Pulmonary artery endothelial cell (primary cell): Measurements from ENCODE around the gene PP2D1. TPM values are rescaled to one million over a fixed set of nuclear protein-coding genes. Genes with fewer than 3 reads are reported as not detected.
"Not testable (repeated sequence)": the region's sequence is repeated elsewhere in the genome, so short reads cannot be mapped to it uniquely, and the experiment has no call there.

Source experiments
- DNase-seq: peaks from one replicate; pipeline ENCODE4 v3.0.0-alpha.2; 2011; ENCODE audit warnings: low read depth, low spot score
- total RNA-seq: library from RNA; depleted of rRNA; stranded (reverse); fragments of >200 nt; gene quantifications from 2 replicates; pipeline ENCODE4 v1.2.3, GENCODE V29; 2014

PP2D1 gene, protein sequence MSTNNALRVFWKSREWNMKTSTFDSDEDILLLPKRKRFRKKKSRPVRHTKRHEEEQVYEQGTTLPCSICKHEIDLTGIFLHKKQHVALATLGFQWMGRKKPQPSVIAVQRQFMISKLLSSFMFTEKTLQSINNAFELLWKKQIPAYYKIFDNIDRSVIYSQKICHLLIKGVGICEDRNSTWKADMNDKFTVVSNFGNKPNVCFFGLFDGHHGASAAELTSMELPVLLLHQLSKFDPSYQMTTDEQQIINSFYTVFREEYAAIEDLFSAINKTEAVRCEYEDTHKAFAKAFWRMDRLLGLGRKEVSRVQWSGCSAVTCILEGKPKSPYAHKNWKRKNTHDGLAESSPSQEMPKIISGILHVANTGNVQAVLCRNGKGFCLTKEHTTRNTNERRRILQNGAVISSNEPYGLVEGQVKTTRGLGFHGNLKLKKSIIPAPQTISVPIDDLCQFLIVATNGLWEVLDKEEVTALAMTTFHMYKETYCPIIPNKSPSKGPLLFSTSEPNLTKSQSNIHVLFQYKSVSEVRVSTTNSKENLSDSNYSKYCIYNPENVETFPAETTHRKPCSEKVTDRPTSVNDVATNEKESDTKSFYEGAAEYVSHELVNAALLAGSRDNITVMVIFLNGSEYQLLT
- not detected in 2 replicates for total RNA-seq

DNA sequence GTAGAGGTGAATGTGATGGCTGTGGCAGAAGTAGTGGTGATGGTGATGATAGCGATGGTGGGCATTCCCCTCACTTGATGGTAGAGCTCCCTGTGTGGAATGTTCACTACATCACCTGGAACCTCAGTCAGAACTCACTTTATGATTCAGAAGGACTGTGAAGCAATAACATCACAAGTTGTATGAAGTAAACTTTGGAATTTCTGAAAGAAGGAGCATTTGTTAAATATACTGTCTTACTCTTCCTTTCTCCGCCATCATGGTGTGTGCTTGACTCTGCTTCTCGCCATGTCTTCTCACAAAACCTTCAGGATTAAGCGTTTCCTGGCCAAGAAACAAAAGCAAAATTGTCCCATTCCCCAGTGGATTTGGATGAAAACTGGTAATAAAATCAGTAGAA lies at the start of gene PP2D1:
PP2D1 (minus strand) TSS at position 101 of the 400 bp plus-strand sequence. CDS start 192 bp downstream, outside the sequence.
- DNase-seq: no peak

DNA sequence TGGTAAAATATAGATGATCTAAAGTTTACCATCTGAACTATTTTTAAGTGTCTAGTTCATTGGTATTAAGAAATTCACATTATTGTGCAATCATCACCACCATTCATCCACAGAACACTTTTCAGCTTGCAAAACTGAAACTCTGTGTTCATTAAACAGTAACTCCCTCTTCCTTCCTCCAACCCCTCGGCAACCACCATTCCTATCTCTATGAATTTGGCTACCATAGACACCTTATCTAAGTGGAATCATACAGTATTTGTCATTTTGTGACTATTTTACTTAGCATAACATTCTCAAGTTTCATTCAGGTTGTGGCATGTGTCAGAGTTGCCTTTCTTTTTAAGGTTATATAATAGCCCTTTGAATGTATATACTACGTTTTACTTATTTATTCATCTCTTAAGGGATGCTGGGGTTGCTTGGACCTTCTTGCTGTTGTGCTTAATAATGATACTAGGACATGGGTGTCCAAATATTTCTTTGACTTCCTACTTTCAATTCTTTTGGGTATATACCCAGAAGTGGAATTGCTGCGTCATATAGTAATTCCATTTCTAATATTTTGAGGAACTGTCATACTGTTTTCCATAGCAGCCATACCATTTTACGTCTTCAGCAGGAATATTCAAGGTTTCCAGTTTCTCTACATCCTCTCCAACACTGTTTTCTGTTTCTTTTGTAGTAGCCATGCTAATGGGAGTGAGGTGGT lies 49.1 kb upstream of the PP2D1 start:
- no peak for DNase-seq

DNA sequence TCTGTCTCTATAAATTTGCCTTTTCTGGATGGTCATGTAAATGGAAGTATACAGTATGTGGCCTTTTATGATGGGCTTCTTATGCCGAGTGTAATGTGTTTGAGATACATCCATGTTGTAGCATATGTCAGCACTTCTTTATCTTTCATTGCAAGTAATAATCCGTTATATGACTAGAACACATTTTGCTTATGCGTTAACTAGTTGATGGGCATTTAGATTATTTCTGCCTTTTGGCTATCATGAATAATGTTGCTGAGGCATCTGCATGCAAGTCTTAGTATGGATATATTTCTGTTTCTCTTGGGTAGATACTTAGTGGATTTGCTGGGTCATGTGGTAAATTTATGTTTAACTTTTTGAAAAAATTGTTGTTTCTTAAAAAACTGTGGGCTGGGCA lies 47.9 kb upstream of the PP2D1 start:
- DNase-seq: no peak

GRCh38 chr3:20057612-20058180 lies 45.6 kb upstream of the PP2D1 start:
- no peak for DNase-seq

DNA sequence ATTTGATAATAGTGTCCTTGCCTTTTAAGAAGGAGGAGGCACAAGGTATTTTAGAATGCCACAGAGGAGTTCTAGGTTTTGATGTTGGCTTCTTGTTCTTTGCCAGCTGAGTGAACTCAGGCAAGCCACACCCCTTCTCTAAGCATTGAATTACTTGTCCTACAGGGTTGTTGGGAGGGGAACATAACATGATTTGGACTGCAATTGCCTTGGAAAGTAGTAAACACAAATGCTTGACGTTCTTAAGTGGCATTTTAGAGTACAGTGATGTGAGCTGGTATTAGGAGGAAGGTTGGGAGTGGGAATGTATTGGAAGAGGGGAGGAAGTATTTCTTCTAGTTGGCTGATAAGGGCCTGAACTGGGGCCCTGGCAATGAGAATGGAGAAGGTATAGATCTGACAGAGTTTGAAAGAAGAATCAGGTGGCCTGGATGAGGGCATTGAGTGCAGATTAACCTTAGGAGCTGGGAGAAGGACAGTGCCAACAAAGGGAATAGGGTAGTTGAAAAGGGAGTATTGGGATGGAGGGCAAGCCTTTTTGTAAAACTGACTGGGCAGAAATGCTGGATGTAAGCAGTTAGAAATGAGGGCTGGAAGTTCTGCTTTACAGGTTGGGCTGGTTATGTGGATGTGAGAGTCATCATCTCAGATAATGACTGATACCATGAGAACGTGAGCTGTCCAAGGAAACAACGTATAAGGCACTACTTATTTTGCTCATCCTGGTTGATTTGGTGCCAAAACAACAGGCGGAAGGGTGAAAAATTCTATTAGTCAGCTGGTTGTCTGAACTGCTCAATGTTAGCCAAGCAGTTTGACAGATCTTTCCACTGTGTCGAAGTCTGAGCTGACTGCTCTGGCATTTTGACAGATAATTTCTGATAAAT lies 44.9 kb upstream of the PP2D1 start:
- peak; percentile 66 for DNase-seq

- DNase-seq: no peak
Measured at GRCh38 chr3:20055842-20056241, 43.8 kb upstream of the PP2D1 start.

GRCh38 chr3:20055020-20055775 lies 43.1 kb upstream of the PP2D1 start:
- no peak for DNase-seq

- DNase-seq: no peak
Measured at GRCh38 chr3:20054549-20054987, 42.5 kb upstream of the PP2D1 start.

DNA sequence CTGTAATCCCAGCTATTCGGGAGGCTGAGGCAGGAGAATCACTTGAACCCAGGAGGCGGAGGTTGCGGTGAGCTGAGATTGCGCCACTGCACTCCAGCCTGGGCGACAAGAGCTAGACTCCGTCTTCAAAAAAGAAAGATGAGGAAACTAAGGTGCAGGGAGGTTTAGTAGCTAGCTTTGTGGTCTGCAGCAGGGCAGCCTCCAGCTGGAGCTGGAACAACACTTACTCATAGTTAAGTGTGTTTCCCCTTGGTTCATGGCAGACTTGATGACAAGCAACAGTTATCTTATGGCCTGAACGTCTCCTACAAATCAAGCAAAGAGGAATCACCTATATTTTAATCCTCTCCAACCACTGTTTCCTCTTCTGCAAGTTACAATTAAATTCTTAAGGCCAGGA lies 40.8 kb upstream of the PP2D1 start:
- DNase-seq: no peak

GRCh38 chr3:20051123-20051806 lies 39.2 kb upstream of the PP2D1 start:
- DNase-seq: no peak

- DNase-seq: no peak
Measured at GRCh38 chr3:20047976-20048883, 36.2 kb upstream of the PP2D1 start.

GRCh38 chr3:20047341-20047779 lies 35.3 kb upstream of the PP2D1 start:
- DNase-seq: no peak

DNA sequence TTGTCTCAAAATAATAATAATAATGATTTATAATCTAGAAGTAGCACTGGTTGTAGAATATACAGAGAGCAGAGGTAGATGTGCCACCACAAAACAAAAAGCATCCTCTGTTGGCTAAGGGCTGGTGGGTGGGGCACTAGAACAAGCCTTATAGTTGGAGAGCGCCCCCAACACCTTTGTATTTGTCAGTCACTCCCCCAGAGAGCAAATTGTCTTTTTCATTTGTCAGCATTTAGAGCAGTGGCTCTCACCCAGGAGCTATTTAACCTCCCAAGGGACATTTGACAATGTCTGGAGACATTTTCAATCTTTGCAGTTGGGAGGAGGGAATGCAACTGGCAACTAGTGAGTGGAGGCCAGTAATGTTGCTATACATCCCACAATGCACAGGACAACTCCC lies 34.5 kb upstream of the PP2D1 start:
- DNase-seq: no peak

DNA sequence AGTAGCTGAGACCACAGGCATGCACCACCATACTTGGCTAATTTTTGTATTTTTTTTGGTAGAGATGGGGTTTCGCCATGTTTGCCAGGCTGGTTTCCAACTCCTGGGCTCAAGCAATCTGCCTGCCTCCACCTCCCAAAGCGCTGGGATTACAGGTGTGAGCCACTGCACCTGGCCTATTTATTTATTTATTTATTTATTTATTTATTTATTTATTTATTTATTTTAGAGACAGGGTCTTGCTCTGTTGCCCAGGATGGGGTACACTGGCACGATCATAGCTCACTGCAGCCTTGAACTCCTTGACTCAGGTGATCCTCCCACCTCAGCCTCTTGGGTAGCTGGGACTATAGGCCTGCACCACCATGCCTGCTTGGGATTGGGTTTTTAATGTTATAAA lies 33.1 kb upstream of the PP2D1 start:
- not testable (repeated sequence) for DNase-seq

DNA sequence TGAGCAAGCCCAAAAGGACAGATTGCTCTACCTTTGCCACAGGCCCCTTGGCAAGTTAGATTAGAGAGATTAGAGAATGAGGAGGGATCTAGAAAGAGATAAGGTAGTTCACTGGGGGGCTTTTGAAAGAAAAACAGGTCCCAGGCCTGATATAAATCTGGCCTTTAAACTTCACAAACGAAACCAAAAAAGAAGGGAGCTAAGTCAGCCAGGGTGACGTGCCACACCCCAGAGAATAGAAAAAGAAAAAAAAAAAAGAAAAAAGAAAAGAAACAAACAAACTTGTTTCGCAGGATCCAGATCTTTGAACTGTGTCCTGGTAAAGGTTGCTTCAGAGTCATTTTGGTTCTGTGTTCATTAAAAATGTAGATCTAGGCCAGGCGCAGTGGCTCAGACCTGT lies 31.8 kb upstream of the PP2D1 start:
- DNase-seq: no peak

DNA sequence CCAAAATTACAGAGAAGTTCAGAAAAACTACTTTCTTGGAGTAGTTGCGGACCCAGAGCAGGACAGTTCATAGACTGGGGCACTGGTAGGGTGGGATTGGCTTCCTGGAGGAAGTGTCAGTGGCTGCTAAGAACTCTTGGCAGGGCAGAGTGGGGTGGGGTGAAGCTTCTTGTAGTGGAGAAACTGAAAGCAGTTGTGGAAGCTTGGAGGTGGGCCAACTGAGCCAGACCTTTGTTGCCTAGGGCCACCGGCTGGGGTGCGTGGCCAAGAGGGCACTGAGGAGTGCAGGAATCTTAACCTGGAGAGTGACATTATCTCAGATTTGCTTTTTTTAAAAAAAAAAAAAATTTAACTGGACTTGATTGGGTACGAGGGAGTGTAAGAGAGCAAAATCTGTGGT lies 31.3 kb upstream of the PP2D1 start:
- DNase-seq: no peak

- DNase-seq: no peak
Measured at GRCh38 chr3:20042331-20042730, 30.3 kb upstream of the PP2D1 start.

DNA sequence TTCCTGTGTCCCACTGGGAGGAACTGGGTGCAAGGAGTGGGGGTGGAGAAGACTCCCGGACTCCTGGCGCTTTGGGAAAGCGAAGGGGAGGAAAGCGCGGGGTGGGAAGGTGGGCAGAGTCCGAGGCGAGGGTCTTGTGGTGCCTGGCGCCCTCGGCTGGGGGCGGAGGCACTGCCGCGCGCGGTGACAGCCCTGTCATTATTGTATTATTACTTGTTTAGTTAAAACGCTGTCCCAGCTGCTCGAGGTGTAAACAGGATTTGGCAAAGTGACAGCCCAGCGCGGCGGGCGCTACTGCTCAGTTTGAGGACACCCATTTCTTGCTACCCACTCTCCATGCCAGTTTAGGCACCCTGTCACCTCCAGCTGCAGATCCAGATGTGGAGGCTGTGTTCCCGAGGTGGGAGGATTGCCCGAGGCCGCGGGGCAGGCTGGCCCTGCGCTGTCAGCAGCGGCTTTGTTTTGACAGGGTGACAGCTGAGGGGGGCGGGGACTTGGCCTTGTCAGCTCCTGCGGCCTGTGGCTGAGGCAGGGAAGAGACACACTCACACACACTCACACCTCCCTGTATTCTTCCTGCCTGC lies 29.2 kb upstream of the PP2D1 start:
- DNase-seq: no peak
